Small intestine (tissue), 7 donors: ENCODE data around the gene SYNDIG1L. TPM values are rescaled to one million over a fixed set of nuclear protein-coding genes. Genes with fewer than 3 reads are reported as not detected.
"Not testable (repeated sequence)": the region's sequence is repeated elsewhere in the genome, so short reads cannot be mapped to it uniquely, and the experiment has no call there.

Experiments used
- DNase-seq, 2 donors: peaks; one replicate each; pipeline versions ENCODE4 v3.0.0 to v3.0.0-alpha.2; 2013
- FAIRE-seq: peaks from 2 replicates; lab custom pipeline; 2012; peaks lifted over from hg19 to GRCh38; lab: Jason Lieb, UNC
- H3K27ac ChIP-seq, 3 donors: one replicate each; pipeline ENCODE4 v1.5.1; 2013; ENCODE audit warnings: low read length in 2 of 3, mild to moderate bottlenecking in 2 of 3, control low read depth in 1 of 3, inconsistent platforms in 1 of 3, low read depth in 1 of 3, moderate library complexity in 1 of 3
- H3K27me3 ChIP-seq, 3 donors: one replicate each; pipeline ENCODE4 v1.6.1; 2013; ENCODE audit warnings: low read length in 3 of 3, inconsistent platforms in 1 of 3; ENCODE audit not compliant: control insufficient read depth in 3 of 3, insufficient read depth in 3 of 3
- H3K36me3 ChIP-seq, 3 donors: one replicate each; pipeline ENCODE4 v1.6.1; 2013; ENCODE audit warnings: low read length in 3 of 3, inconsistent platforms in 1 of 3, low read depth in 1 of 3, mild to moderate bottlenecking in 1 of 3, moderate library complexity in 1 of 3; ENCODE audit not compliant: control insufficient read depth in 3 of 3, insufficient read depth in 2 of 3
- H3K4me1 ChIP-seq, 3 donors: one replicate each; pipeline ENCODE4 v1.6.1; 2013; ENCODE audit warnings: low read length in 2 of 3, inconsistent platforms in 1 of 3, low read depth in 1 of 3, mild to moderate bottlenecking in 1 of 3, moderate library complexity in 1 of 3; ENCODE audit not compliant: control insufficient read depth in 3 of 3, insufficient read depth in 2 of 3
- H3K4me3 ChIP-seq, 3 donors: one replicate each; pipeline ENCODE4 v1.5.1; 2013; ENCODE audit warnings: low read length in 3 of 3, control low read depth in 1 of 3, inconsistent platforms in 1 of 3, low read depth in 1 of 3, mild to moderate bottlenecking in 1 of 3, moderate library complexity in 1 of 3
- H3K9me3 ChIP-seq, 2 donors: one replicate each; pipeline ENCODE4 v1.6.1; 2013; ENCODE audit warnings: low read depth in 1 of 2, low read length in 1 of 2; ENCODE audit not compliant: control insufficient read depth in 2 of 2, insufficient read depth in 1 of 2
- WGBS, 3 donors: extraction: QIAGEN DNeasy Blood & Tissue Kit; methylation state at CpG; one replicate each; pipeline ENCODE4 v1.1.7; 2013; 5-methylcytosine and 5-hydroxymethylcytosine counted together
- polyA plus RNA-seq, 4 donors: library from polyadenylated mRNA; stranded (reverse) in 3 of 4; unstranded in 1 of 4; fragments of 200-250 nt in 3 of 4; fragments of 120-200 nt in 1 of 4; gene quantifications; one replicate each; pipeline versions ENCODE4 v1.2.1 to v1.2.3, GENCODE V29; 2013
- donor health status: healthy with polysubstance abuse.
- donor health status: control.
- donor health status: control.
- donor health status: Bipolar disorder and iron deficiency.
- donor health status: healthy.

Gene SYNDIG1L
- polyA plus RNA-seq, 4 donors: 0.06 to 3.0 TPM; not detected in 2

DNA sequence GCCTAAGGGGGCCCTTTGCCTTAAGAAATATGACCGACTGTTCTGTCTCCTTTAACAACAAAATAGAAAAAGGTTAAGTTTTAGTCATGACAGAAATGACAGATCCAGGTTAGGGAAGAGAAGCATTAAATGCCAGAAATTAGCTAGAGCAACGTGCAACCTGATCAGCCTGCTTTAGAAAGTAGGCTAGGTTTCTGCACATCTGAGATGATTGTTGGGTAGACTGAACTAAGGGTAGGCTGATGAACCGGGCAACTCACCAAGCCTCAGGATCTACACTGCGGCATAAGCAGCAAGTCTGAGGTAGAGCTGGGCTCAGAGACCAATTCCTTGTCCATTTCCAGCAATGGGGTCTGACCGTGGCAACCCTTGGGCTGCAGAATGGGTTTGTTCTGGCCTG, 37.7 kb upstream of the SYNDIG1L start:
- DNase-seq: no peak
- no peaks in the 10 kb centered on the region for H3K36me3 ChIP-seq
- H3K9me3 ChIP-seq: no peaks in the 10 kb centered on the region
- WGBS, 3 donors: 80 to 87% (median 83%) methylated on average over 5 of the region's 5 CpGs
- no peak overlapping the region for H3K27ac ChIP-seq
- no peak for FAIRE-seq
- no peak overlapping the region for H3K4me3 ChIP-seq
- no peaks in the 10 kb centered on the region for H3K4me1 ChIP-seq
- H3K27me3 ChIP-seq: no peaks in the 10 kb centered on the region

GRCh38 chr14:74462993-74463392, 37.0 kb upstream of the SYNDIG1L start:
- no peak for FAIRE-seq
- DNase-seq: no peak
- H3K4me1 ChIP-seq: no peaks in the 10 kb centered on the region
- no peaks in the 10 kb centered on the region for H3K36me3 ChIP-seq
- H3K4me3 ChIP-seq: no peak overlapping the region
- no peaks in the 10 kb centered on the region for H3K27me3 ChIP-seq
- WGBS, 3 donors: 92 to 95% (median 93%) methylated on average over 3 of the region's 3 CpGs
- no peaks in the 10 kb centered on the region for H3K9me3 ChIP-seq
- H3K27ac ChIP-seq: no peak overlapping the region

GRCh38 chr14:74459976-74460375, 34.0 kb upstream of the SYNDIG1L start:
- WGBS, 3 donors: 79 to 87% (median 86%) methylated on average over 6 of the region's 6 CpGs
- Histone ChIP-seq H3K4me3 (no peak overlapping the region), H3K27me3 (no peaks in the 10 kb centered on the region), H3K27ac (no peak overlapping the region), H3K9me3 (peaks cover 0 to 2% of the 10 kb centered on the region in 2 donors), H3K36me3 (no peaks in the 10 kb centered on the region), H3K4me1 (no peaks in the 10 kb centered on the region)
- DNase-seq: no peak
- no peak for FAIRE-seq

GRCh38 chr14:74459289-74459946, 33.4 kb upstream of the SYNDIG1L start:
- peak in 1 of 2 donors; percentile 9 for DNase-seq
- no peaks in the 10 kb centered on the region for H3K36me3 ChIP-seq
- no peak overlapping the region for H3K27ac ChIP-seq
- H3K4me3 ChIP-seq: no peak overlapping the region
- no peak for FAIRE-seq
- peaks cover 0 to 7% of the 10 kb centered on the region in 2 donors for H3K9me3 ChIP-seq
- WGBS, 3 donors: 73 to 79% (median 75%) methylated on average over 10 of the region's 10 CpGs
- H3K4me1 ChIP-seq: no peaks in the 10 kb centered on the region
- no peaks in the 10 kb centered on the region for H3K27me3 ChIP-seq

DNA sequence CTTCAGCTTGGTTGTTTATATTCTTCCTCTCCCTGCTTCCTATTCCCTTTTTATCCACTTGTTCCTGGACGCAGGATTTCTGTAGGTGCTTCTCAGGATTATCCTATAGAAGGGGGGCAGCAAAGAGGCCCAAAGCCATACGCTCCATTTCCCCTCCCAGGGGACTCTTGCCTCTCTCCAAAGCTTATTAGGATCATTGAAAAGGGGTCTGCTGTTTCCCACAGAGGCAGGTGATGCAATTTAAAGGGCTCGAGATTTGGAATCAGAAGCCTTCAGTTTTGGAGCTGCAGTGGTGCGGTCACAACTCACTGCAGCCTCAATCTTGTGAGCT, 31.5 kb upstream of the SYNDIG1L start:
- Histone ChIP-seq H3K4me1 (no peaks in the 10 kb centered on the region), H3K36me3 (no peaks in the 10 kb centered on the region), H3K27me3 (no peaks in the 10 kb centered on the region), H3K4me3 (no peak overlapping the region), H3K9me3 (peaks cover 0 to 9% of the 10 kb centered on the region in 2 donors), H3K27ac (no peak overlapping the region)
- no peak for FAIRE-seq
- DNase-seq: no peak
- WGBS, 3 donors: 74 to 82% (median 75%) methylated on average over 4 of the region's 4 CpGs

DNA sequence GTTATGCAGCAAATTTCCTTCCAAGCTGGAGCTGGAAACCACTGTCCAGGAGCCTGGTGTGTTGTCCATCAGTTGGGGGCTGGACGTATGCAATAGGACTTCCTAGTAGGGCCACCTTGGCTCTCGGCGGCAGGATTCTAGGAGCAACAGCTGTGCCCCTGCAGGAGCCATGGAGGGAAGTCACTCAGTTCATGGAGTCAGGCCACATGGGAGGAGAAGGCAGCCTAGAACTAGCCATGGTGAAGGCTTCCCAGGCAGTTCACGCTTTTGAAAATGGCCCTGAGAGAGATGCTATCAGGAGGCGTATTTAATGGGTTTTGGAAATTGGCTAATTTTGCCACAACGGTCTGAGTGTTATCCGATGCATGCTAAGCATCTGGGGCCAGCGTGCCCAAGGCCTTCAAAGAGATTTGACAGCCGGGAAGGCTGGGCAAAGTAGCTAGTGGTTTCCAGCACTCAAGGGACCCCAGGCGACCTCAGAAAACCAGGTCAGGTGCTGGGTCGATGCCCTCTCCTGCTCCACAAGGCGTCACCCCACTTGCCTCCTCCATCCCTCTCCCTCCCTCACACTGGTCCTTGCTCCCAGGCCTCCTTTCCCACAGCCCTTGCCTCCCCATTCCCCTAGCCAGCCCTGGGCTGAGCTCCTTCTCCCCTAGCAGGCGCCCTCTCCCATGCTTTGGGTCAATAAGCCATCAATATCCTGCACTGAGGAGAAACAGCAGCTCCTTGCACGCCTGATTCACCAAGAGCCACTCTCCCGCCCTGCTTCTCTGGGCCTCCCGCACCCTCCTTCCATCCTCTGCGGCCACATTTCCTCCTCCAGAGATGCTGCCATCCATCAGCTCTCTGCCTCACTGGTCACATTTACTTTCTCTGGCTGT, 30.9 kb upstream of the SYNDIG1L start:
- H3K9me3 ChIP-seq: peaks cover 0 to 9% of the 10 kb centered on the region in 2 donors
- no peaks in the 10 kb centered on the region for H3K27me3 ChIP-seq
- WGBS, 3 donors: 78 to 89% (median 86%) methylated on average over 17 of the region's 17 CpGs
- no peak overlapping the region for H3K27ac ChIP-seq
- H3K4me1 ChIP-seq: no peaks in the 10 kb centered on the region
- no peak for FAIRE-seq
- no peaks in the 10 kb centered on the region for H3K36me3 ChIP-seq
- DNase-seq: no peak
- no peak overlapping the region for H3K4me3 ChIP-seq

DNA sequence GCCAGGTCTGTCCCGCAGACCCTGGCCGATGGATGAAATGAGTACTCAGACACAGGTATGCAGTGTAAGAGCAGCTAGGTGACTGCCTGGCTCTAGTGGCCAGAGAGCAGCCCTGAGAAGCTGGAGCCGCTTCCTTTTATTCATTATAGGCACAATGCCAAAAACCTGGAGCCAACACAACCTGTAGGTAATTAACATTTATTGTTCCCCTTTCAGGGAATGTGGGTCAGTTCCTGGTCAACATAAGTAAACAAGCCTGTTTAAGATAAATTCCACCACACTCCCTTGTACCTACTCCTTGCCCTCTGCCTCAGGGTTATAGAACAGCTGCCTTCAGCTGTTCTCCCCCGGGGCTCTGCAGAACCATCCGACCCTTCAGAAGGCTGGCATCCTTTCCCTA, 28.4 kb upstream of the SYNDIG1L start:
- not testable (repeated sequence) for FAIRE-seq, H3K36me3 ChIP-seq, H3K4me3 ChIP-seq, H3K27me3 ChIP-seq, H3K27ac ChIP-seq, H3K4me1 ChIP-seq, H3K9me3 ChIP-seq
- DNase-seq: peak in 1 of 2 donors; percentile 27
- WGBS, 3 donors: 38 to 62% (median 44%) methylated on average over 5 of the region's 5 CpGs

DNA sequence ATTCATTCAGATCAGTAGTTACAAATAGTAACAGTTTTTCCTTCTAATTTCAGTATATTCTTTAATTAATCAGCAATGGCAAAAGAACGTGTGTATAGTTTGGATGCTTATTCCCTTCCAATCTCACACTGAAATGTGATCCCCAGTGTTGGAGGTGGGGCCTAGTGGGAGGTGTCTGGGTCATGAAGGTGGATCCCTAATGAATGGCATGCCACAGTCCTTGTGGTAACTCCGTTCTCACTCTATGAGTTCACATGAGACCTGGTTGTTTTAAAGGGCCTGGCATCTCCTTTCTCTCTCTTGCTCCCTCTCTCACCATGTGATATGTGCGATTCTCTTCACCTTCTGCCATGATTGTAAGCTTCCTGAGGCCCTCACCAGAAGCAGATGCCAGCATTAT, 18.9 kb upstream of the SYNDIG1L start:
- FAIRE-seq (no peak), DNase-seq (no peak)
- Histone ChIP-seq H3K27me3 (no peaks in the 10 kb centered on the region), H3K4me1 (no peaks in the 10 kb centered on the region), H3K27ac (no peak overlapping the region), H3K4me3 (no peak overlapping the region), H3K9me3 (no peaks in the 10 kb centered on the region), H3K36me3 (no peaks in the 10 kb centered on the region)
- WGBS, 3 donors: 22 to 61% (median 27%) methylated on average over 3 of the region's 3 CpGs
